K562 (cell line): ENCODE results near the gene RNF151. TPM values are rescaled to one million over a fixed set of nuclear protein-coding genes. Genes with fewer than 3 reads are reported as not detected.

ENCODE experiments used
- ATAC-seq: fragments of 200-7000 bp; cut with Tn5 transposase; 3 replicates; pipeline ENCODE4 v1.9.1; 2020; ENCODE audit warnings: moderate library complexity
- BruUV-seq: library from RNA; stranded (reverse); fragments of 400-500 nt; replicated peaks from 2 replicates; lab custom pipeline; 2021; lab: Mats Ljungman, UMichigan
- CTCF ChIA-PET: fragments of 300-600 bp; formaldehyde crosslinking; extraction: SDS; loops from one replicate; lab custom pipeline; 2021; ENCODE audit warnings: low intra/inter-chr PET ratio; lab: Yijun Ruan, JAX
- POLR2A ChIA-PET: fragments of 300-600, 350-650 bp; sonication (Branson Sonifier 250); formaldehyde crosslinking; extraction: SDS; loops from one replicate; lab custom pipeline; 2021; ENCODE audit warnings: antibody characterized with exemption, inconsistent platforms; lab: Yijun Ruan, JAX
- DNase-seq, 4 experiments: peaks; one replicate each; pipeline versions ENCODE4 v3.0.0 to v3.0.0-alpha.2; 2011 to 2018; ENCODE audit warnings: low spot score in 3 of 4, mixed read lengths in 3 of 4; ENCODE audit errors: extremely low read depth in 1 of 4
- FAIRE-seq: peaks from 2 replicates; lab custom pipeline; 2011; peaks lifted over from hg19 to GRCh38; lab: Jason Lieb, UNC
- H2AFZ ChIP-seq: 2 replicates; pipeline ENCODE4 v1.6.0; 2011; ENCODE audit warnings: low read depth, low read length, control low read depth, inconsistent platforms
- H3K27ac ChIP-seq: fragments of 200-600 bp; 3 replicates; pipeline ENCODE4 v1.8.0; 2011; ENCODE audit warnings: low read depth, mild to moderate bottlenecking, control low read depth, inconsistent platforms, low read length, moderate library complexity, mixed read lengths; ENCODE audit errors: extremely low read depth
- H3K27me3 ChIP-seq, 2 experiments: fragments of 300-600 bp in 1 of 2; 2 replicates in 1 of 2; 3 replicates in 1 of 2; pipeline versions ENCODE4 v1.6.0 to v1.8.0; 2011; ENCODE audit warnings: inconsistent platforms in 2 of 2, low read length in 2 of 2, mild to moderate bottlenecking in 1 of 2, mixed read lengths in 1 of 2, moderate library complexity in 1 of 2; ENCODE audit not compliant: control insufficient read depth in 2 of 2, insufficient read depth in 2 of 2
- H3K36me3 ChIP-seq: fragments of 300-600 bp; 3 replicates; pipeline ENCODE4 v1.8.0; 2011; ENCODE audit warnings: mild to moderate bottlenecking, low read length, inconsistent platforms; ENCODE audit not compliant: control insufficient read depth, insufficient read depth
- H3K4me1 ChIP-seq, 2 experiments: fragments of 200-600 bp in 1 of 2; replicated peaks in 1 of 2; 2 replicates in 1 of 2; 3 replicates in 1 of 2; pipeline versions ENCODE4 v1.5.1 to v1.8.0; 2011; ENCODE audit warnings: inconsistent platforms in 2 of 2, low read length in 2 of 2, mild to moderate bottlenecking in 1 of 2, mixed read lengths in 1 of 2, moderate library complexity in 1 of 2; ENCODE audit not compliant: control insufficient read depth in 2 of 2, insufficient read depth in 2 of 2
- H3K4me2 ChIP-seq: 2 replicates; pipeline ENCODE4 v1.6.1; 2011; ENCODE audit warnings: low read length, control low read depth, inconsistent platforms, mixed read lengths; ENCODE audit not compliant: insufficient read depth
- H3K4me3 ChIP-seq: fragments of 200-600 bp; sonication (generic), shearing (Covaris generic); 2 replicates; pipeline ENCODE4 v1.5.1; 2016; ENCODE audit warnings: control low read depth, inconsistent platforms
- H3K79me2 ChIP-seq: fragments of 200-600 bp; 3 replicates; pipeline ENCODE4 v1.8.0; 2011; ENCODE audit warnings: low read length, inconsistent platforms; ENCODE audit not compliant: control insufficient read depth, insufficient read depth
- H3K9ac ChIP-seq, 2 experiments: 2 replicates each; pipeline versions ENCODE4 v1.6.0 to v1.6.1; 2011; ENCODE audit warnings: low read depth in 2 of 2, low read length in 2 of 2, control low read depth in 1 of 2, inconsistent platforms in 1 of 2, mild to moderate bottlenecking in 1 of 2, mixed read lengths in 1 of 2; ENCODE audit not compliant: insufficient read depth in 1 of 2
- H3K9me1 ChIP-seq: one replicate; pipeline ENCODE4 v1.6.0; 2011; ENCODE audit warnings: inconsistent platforms, mild to moderate bottlenecking, low read length, moderate library complexity; ENCODE audit not compliant: control insufficient read depth, insufficient read depth
- H3K9me3 ChIP-seq: replicated peaks from 2 replicates; pipeline ENCODE4 v1.5.1; 2011; ENCODE audit warnings: low read depth, low read length, inconsistent platforms; ENCODE audit not compliant: control insufficient read depth, insufficient read depth
- H4K20me1 ChIP-seq: replicated peaks from 2 replicates; pipeline ENCODE4 v1.6.1; 2011; ENCODE audit warnings: low read length, inconsistent platforms, mixed read lengths; ENCODE audit not compliant: control insufficient read depth, insufficient read depth
- CBX5 ChIP-seq: IDR thresholded peaks from 2 replicates; pipeline ENCODE4 v1.6.1; 2014; ENCODE audit warnings: low read depth, borderline replicate concordance
- GTF2B ChIP-seq: IDR thresholded peaks from 2 replicates; pipeline ENCODE4 v1.6.1; 2011; ENCODE audit not compliant: insufficient read length; ENCODE audit errors: extremely low read depth
- HBP1 ChIP-seq: fragments of 450-650 bp; formaldehyde crosslinking; IDR thresholded peaks from 2 replicates; pipeline ENCODE4 v1.4.0; 2022; ENCODE audit warnings: missing genetic modification characterization
- NFRKB ChIP-seq: fragments of 450-650 bp; IDR thresholded peaks from 2 replicates; pipeline ENCODE4 v1.6.1; 2016; ENCODE audit warnings: low read depth
- ZNF124 ChIP-seq: sonication (generic); formaldehyde crosslinking; IDR thresholded peaks from 2 replicates; pipeline ENCODE4 v1.8.1; 2022; ENCODE audit warnings: missing genetic modification reagents
- WGBS: fragments of 100-300 bp; shearing (Covaris generic); methylation state at CpG from one replicate; pipeline ENCODE4 v1.1.6; 2016; ENCODE audit warnings: low coverage, mixed read lengths; ENCODE audit not compliant: insufficient coverage; ENCODE audit errors: missing lambda C conversion rate; 5-methylcytosine and 5-hydroxymethylcytosine counted together
- in situ Hi-C: fragments of 300-500 bp; cut with MboI; formaldehyde crosslinking; loops from 4 replicates; pipeline ENCODE4 v1.15.0; 2018; ENCODE audit warnings: inconsistent platforms, mixed read lengths
- intact Hi-C: fragments of 100-400 bp; cut with micrococcal nuclease; formaldehyde crosslinking; loops from 2 replicates; pipeline ENCODE4 v1.14.2; 2022
- polyA plus RNA-seq, 8 experiments: library from polyadenylated mRNA; depleted of rRNA in 4 of 8; stranded (reverse) in 5 of 8; unstranded in 3 of 8; fragments of >200 nt; fragmentation: Nextera tagmentation in 2 of 8; fragmentation: Illumina TruSeq in 1 of 8; extraction: Ambion mirVana in 2 of 8; extraction: Trizol in 1 of 8; gene quantifications; 2 replicates each; pipeline versions ENCODE4 v1.2.1 to v1.2.3, GENCODE V29; 2011 to 2014; ENCODE audit warnings: inconsistent platforms in 1 of 8, missing spikeins in 1 of 8
- total RNA-seq, 7 experiments: library from RNA; depleted of rRNA in 6 of 7; stranded (reverse); fragments of >200 nt in 6 of 7; fragmentation: Illumina TruSeq in 2 of 7; extraction: Trizol in 2 of 7; gene quantifications; 2 replicates each; pipeline versions ENCODE4 v1.2.1 to v1.2.3, GENCODE V29; 2011 to 2021; ENCODE audit warnings: low replicate concordance in 1 of 7
- TF ChIP-seq, protein P1 (sequence below): sonication (generic); formaldehyde crosslinking; IDR thresholded peaks from 2 replicates; pipeline ENCODE4 v1.9.0; 2022; ENCODE audit warnings: mild to moderate bottlenecking, missing genetic modification reagents

Gene RNF151
- total and polyA plus RNA-seq, 9 of the 15 experiments (the other 6 are each of a cell fraction or from before 2014, with no cell fraction given): not detected

- no peak for TF ChIP-seq CBX5
- no peak for TF ChIP-seq GTF2B
- TF ChIP-seq NFRKB: no peak
- no peak for TF ChIP-seq ZNF124
- TF ChIP-seq HBP1: no peak
- TF ChIP-seq, protein P1, sequence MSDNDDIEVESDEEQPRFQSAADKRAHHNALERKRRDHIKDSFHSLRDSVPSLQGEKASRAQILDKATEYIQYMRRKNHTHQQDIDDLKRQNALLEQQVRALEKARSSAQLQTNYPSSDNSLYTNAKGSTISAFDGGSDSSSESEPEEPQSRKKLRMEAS (CRISPR knock-in tag): no peak
- TF ChIP-seq, all 486 proteins: peak for 0
- no peak overlapping the region for H3K4me2 ChIP-seq
- H3K9ac ChIP-seq: peak overlapping the region in 1 of 2 experiments; percentile 71; a peak in 1 of 4 replicates
- 47% methylated on average over 19 of the region's 23 CpGs for WGBS
- no peak overlapping the region for H3K27ac ChIP-seq
- no peak overlapping the region for H2AFZ ChIP-seq
- ATAC-seq: no peak
- CTCF ChIA-PET: no interaction called here
- no peaks in the 10 kb centered on the region for H4K20me1 ChIP-seq
- no peaks in the 10 kb centered on the region for H3K9me1 ChIP-seq
- H3K79me2 ChIP-seq: no peaks in the 10 kb centered on the region
- no TSS peak for BruUV-seq
- peaks cover 10 to 44% of the 10 kb centered on the region in 2 experiments; a peak in 4 of 5 replicates for H3K4me1 ChIP-seq
- H3K4me3 ChIP-seq: no peak overlapping the region
- intact Hi-C loops: no loop called here
- FAIRE-seq: no peak
- DNase-seq: no peak
- H3K27me3 ChIP-seq: no peaks in the 10 kb centered on the region
- in situ Hi-C loops: loop anchor here (5.0 kb wide), 1 partner anchor 151 kb away; the partner anchor contains the start of genes NUBP2 and SPSB3
- no peaks in the 10 kb centered on the region for H3K9me3 ChIP-seq
- peaks cover 10% of the 10 kb centered on the region; the same call in 2 of the 3 replicates for H3K36me3 ChIP-seq
- POLR2A ChIA-PET: interaction anchor here (1.3 to 1.5 kb wide), 2 partner anchors 8 to 32 kb away, joined by 5 to 7 read pairs; partner anchors contain the start of gene RPS2
Observed at GRCh38 chr16:1933097-1933661, 33.5 kb upstream of the RNF151 start.
